Esophagus muscularis mucosa (tissue), 4 donors: ENCODE measurements around the gene SOST.

Experiments used
- EP300 ChIP-seq: sonication (generic); formaldehyde crosslinking; IDR thresholded peaks from one replicate; pipeline ENCODE4 v1.6.1; 2017; ENCODE audit warnings: antibody characterized with exemption
- POLR2A ChIP-seq: fragments of 450-650 bp; IDR thresholded peaks from one replicate; pipeline ENCODE4 v1.6.1; 2017; ENCODE audit warnings: antibody characterized with exemption, moderate library complexity, mild to moderate bottlenecking, low read depth
- TF ChIP-seq, protein P1 (sequence below), 3 experiments: fragments of 200-600 bp in 2 of 3; fragments of 450-650 bp in 1 of 3; sonication (generic) in 2 of 3; IDR thresholded peaks; one replicate each; pipeline ENCODE4 v1.5.1; 2017 to 2019; ENCODE audit warnings: antibody characterized with exemption in 3 of 3, mild to moderate bottlenecking in 2 of 3, moderate library complexity in 1 of 3

GRCh38 chr17:43714465-43715149, 44.0 kb downstream of the SOST start:
- TF ChIP-seq, protein P1, sequence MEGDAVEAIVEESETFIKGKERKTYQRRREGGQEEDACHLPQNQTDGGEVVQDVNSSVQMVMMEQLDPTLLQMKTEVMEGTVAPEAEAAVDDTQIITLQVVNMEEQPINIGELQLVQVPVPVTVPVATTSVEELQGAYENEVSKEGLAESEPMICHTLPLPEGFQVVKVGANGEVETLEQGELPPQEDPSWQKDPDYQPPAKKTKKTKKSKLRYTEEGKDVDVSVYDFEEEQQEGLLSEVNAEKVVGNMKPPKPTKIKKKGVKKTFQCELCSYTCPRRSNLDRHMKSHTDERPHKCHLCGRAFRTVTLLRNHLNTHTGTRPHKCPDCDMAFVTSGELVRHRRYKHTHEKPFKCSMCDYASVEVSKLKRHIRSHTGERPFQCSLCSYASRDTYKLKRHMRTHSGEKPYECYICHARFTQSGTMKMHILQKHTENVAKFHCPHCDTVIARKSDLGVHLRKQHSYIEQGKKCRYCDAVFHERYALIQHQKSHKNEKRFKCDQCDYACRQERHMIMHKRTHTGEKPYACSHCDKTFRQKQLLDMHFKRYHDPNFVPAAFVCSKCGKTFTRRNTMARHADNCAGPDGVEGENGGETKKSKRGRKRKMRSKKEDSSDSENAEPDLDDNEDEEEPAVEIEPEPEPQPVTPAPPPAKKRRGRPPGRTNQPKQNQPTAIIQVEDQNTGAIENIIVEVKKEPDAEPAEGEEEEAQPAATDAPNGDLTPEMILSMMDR (IDR thresholded peaks at IDR 0.05), result no peak
- TF ChIP-seq POLR2A (no peak), EP300 (no peak)
